Measurements from ENCODE around the gene APOA4.

APOA4 gene

DNA sequence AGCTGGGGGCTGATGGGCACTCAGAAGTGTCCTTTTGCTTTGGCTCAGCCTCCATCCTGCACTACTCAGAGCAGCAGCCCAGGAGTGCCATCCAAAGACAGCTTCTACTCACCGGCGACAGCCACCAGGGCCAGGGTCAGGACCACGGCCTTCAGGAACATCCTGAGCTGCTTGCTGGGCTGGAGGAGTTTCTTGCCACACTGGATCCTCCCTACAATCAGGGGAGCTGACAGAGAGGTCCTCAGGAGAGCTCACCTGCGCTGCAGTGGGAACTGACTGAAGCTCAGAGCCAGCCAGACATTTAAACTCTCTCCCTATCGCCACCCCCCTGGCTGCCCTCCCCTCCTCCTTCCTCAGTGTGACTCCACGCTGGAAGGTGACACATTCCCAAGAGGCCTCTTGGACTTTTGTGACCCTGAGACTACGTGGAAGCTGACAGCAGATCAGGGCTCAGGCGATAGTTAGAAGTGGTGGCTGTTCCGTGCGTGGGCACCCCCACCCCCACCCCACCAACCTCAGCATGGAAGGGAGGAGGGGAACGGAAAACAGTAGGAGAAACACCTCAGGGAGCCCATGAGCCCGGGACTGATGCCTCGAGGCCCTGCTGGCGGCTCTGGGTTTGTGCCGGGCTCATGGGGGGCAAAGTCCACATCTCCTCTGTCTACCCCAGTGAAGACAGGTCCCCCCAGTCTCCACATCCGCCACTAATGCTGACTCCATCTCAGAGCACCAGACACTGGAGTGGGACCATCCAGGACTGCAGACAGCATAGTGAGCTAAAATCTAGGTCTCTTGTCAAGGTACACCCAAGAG lies at the start of gene APOA4:
Gene APOA4 (minus strand): TSS at position 274 of the 813 bp plus-strand sequence. CDS start 113 bp downstream, at position 161.
- no peak for DNase-seq

DNA sequence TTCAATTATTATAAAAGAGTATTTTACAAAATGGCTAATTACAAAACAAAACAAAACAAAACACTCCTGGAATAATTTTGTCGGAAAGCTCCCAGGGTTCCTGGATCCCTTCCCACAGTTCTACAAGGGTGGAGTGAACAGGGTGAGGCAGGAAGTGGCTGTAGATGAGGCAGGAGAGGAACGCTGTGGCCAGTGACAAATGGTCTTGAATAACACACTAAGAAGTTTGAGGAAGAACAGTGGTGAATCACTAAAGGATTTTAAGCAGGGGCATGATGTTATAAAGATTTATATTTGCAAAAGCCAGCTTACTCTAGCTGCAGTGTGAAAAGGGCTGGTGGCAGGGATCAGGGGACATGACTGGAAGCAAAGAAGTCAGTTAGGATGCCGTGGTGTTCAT lies 48.1 kb upstream of the APOA4 start:
- DNase-seq, result no peak

DNA sequence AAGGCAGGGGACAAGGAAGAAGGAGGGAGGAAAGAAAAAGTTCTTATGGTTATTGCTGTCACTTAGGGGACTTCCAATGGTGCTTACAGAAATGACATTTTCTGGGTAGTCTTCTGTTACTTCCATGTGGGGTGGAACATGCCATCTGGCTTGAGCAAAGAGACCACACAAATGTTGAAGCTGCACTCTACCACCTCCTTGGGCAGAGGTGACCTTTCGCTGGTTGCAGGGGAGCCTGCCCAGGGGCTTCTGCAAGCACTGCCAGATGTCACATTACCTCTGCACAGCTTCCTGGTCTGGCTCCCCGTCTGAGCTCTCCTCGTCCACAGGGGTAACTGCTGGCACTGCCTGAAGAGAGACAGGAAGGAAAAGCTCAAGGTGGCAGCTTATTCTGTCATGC lies 47.0 kb upstream of the APOA4 start:
- no peak for DNase-seq

- no peak for DNase-seq
Measured at GRCh38 chr11:116869610-116870009, 46.5 kb upstream of the APOA4 start.

DNA sequence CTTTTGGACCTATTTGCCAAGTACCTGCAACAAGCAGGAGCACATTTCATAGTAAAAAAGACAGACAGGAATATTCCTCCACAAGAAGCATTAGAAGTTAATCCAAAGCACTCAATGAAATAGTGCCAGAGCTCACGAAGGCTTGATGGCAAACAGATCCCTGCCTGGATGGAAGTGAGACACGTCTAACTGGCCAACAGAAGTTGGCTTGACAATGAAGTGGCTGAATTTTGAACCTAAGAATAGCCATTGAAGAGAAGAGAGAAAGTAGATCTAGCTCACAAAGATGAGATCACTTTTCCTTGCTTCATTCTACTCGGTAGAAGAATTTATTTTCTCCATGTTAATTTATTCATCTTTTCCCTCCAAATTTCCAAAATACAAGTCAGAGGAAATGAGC lies 45.0 kb upstream of the APOA4 start:
- no peak for DNase-seq

GRCh38 chr11:116867619-116868018 lies 44.5 kb upstream of the APOA4 start:
- DNase-seq, result no peak

- no peak for DNase-seq
Measured at GRCh38 chr11:116866804-116867455, 43.8 kb upstream of the APOA4 start.

GRCh38 chr11:116865696-116866095 lies 42.6 kb upstream of the APOA4 start:
- no peak for DNase-seq

GRCh38 chr11:116864531-116864930 lies 41.4 kb upstream of the APOA4 start:
- no peak for DNase-seq

- no peak for DNase-seq
Measured at GRCh38 chr11:116862951-116863350, 39.8 kb upstream of the APOA4 start.

- no peak for DNase-seq
Measured at GRCh38 chr11:116862185-116862584, 39.1 kb upstream of the APOA4 start.

DNA sequence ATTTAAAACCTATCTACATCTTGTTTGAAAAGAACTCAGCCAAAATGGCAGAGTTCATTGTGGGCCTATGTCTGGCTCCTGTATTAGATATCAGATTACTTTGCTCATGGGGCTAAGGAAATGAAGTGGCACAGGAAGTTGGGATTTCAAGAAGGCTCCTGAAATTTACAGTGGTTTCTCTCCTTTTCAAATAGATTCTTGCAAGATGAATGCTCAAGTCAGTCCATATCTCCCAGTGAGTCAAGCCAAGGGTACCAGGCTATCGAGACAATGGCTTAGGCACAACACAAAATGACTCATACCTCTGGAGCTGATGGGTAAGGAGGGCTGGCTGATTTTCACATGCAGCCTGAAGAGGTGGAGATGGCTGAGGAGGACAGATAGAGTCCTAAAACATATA lies 38.4 kb upstream of the APOA4 start:
- no peak for DNase-seq

GRCh38 chr11:116860303-116860702 lies 37.2 kb upstream of the APOA4 start:
- DNase-seq, result no peak

DNA sequence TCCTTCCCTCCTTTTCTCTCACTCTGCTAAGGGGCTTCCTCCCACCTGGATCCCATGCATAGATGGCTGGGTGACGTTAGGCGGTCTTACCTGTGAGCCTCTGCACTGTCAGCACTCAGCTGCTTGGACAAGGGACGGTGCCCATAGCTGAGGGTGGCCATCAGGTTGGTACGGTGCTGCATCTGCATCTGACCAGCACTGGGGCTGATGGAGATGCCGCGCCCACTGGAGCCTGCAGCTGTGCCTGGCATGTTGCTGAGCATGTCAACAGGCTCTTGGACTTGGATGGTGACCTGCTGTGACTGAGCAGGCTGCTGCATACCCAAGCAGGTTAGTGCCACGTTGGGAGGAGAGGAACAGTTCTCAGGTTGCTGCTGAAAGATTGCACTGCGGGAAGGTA lies 36.1 kb upstream of the APOA4 start:
- DNase-seq, result no peak

DNA sequence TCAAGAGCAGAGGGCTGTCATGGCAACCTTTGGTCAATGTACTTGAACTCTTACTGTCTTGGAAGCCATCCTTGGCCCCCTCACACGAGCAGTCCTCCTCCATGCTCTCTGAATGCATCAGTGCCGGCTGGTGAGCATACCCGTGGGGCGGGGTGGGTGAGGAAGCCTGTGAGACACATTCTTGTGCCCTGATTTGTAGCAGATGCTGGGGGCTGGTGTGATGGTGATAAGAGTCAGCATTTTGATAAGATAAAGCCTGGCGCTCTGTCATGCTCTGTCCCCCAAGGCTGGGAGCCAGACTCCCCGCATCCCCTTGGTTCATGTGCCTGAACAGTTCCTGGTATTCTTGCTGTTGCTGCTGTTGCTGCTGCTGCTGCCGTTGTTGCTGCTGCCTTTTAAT lies 34.8 kb upstream of the APOA4 start:
- DNase-seq, result no peak

DNA sequence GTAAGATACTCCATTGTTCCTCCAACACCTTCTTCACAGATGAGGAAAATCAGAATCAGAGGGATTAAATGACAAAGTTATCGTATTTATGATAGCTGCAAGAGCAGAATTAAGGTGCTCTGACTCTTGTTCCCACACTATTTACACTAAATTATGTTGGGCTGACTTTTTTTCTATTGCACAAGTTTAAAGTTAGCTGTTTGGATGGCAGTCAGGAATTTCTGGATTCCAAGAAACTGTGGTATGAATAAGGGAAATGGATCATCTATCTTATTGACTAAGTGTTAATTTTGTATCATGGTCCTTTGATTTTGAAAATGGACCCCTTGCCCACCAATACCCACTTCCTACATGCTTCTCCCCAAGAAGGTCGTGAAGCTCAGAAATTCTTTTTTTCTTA lies 34.2 kb upstream of the APOA4 start:
- DNase-seq, result no peak

GRCh38 chr11:116856423-116856822 lies 33.3 kb upstream of the APOA4 start:
- no peak for DNase-seq

DNA sequence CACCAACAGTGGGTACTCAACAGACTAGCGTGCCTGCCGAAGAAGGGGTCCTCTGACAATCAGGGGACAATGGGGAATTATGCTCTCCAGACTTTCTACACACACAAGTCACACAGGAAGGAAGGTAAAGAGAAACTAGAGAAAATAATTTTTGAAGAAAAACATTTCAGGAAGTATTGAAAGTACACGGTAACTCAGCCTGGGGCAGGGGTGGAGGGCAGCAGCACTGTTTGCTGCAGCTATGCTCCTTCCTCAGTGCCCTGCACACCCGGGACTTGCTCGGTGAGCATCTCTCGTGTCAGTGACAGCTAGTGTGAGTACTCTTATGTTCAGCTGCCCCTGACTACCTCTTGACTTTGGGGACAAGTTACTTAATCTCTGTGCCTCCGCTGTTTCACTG lies 32.3 kb upstream of the APOA4 start:
- no peak for DNase-seq

DNA sequence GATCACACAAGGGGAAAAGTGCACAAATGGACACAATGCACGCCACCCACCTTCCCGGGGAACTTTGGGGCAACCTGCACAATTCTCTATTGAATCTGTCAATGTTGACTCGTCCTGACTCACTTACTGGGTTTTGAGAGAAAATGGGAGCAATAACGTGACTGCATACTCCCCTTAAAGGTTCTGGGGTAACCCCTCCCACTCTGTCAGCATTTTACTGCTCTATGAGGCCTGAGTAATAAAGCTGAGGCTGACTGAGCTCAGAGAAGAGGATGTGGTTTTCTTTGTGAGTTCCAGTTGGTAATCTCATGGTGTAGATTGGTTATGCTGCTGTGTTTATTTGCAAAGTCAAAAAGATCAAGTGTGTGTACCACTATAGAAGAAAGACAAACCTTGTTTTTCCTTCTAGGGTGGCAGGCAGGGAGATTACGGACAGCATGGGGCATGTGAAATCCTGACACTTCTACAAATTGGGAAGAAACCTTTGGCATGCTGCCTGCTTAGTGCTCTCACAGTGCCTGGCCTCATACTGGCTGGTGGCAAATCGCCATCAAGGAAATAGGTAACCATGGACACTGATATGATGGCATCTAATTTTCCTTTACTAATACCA lies 30.5 kb upstream of the APOA4 start:
- DNase-seq, result no peak

DNA sequence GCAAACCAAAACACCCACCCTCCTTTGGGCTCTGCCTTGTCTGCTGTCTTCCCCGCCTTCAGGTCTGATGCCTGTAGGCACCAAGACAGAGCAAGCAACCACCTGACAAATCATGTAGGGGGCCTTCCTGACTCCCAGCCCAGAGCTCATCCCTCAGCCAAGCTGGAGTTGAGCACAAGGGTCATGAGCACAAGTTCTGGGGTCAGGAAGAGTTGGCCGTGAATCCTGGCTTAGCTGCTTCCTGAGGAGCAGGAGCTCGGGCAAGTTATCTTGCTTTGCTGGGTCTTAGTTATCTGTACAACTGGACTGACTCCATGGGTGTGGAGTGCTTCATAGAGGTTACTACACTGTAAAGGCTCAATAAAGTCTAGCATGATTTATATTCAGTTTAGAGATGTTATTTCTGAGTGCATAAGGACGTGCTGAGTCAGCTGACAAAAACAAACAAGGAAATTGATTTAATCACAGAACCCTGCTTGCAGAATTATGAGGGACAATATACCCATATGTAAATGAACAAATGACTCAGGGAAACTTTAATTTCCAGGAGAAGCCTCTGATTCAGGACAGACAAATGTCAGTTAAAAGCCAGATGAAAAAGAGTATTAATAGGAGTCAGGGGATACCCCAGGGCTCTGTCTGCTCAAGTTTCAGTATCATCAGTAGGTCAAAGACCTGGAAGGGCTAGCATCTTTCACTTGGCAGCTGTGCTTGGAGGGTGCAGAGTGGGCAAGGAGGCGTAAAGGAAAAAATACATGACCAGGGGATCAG lies 29.3 kb upstream of the APOA4 start:
- DNase-seq, result no peak

DNA sequence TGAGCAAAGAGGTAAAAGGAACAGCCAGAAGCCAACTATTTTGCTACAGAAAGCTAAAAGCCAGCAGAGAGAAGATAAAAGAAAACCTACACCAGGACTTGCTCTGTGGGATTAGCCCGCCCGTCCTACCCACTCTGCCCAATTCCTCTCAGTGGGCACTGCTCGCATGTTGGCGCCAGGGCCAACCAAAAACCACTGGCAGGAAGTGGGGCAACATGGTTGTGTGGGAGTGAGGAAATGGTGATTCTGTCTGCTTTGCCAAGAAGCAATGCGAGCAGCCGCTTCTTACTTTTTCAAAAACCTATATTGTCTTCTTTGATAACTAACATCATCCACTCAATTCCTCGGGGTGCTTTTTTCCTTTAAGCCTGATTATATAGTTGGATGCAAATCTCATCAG lies 28.5 kb upstream of the APOA4 start:
- DNase-seq, result no peak

GRCh38 chr11:116849486-116849885 lies 26.4 kb upstream of the APOA4 start:
- DNase-seq, result no peak

- DNase-seq, result no peak
Measured at GRCh38 chr11:116849060-116849459, 26.0 kb upstream of the APOA4 start.

Measured in NCI-H146 (cell line).